Upper lobe of left lung (tissue), 6 donors: Measurements from ENCODE around the gene SIM1. TPM values are rescaled to one million over a fixed set of nuclear protein-coding genes. Genes with fewer than 3 reads are reported as not detected.

Experiments
- ATAC-seq, 2 donors: fragments of 200-7000 bp; cut with Tn5 transposase; one replicate each; pipeline ENCODE4 v1.9.1; 2022; ENCODE audit warnings: mild to moderate bottlenecking in 2 of 2, moderate library complexity in 2 of 2; ENCODE audit not compliant: low FRiP score in 2 of 2
- DNase-seq, 2 donors: peaks; one replicate each; pipeline ENCODE4 v3.0.0-alpha.2; 2019 to 2020
- H3K27ac ChIP-seq, 4 donors: fragments of 200-600 bp; sonication (generic); one replicate each; pipeline ENCODE4 v1.5.1; 2016 to 2019
- H3K27me3 ChIP-seq, 4 donors: fragments of 200-600 bp; sonication (generic); one replicate each; pipeline ENCODE4 v1.5.1; 2017 to 2019
- H3K36me3 ChIP-seq, 4 donors: fragments of 200-600 bp; sonication (generic); one replicate each; pipeline ENCODE4 v1.5.1; 2016 to 2019
- H3K4me1 ChIP-seq, 4 donors: fragments of 200-600 bp; sonication (generic); one replicate each; pipeline ENCODE4 v1.5.1; 2018 to 2019
- H3K4me3 ChIP-seq, 4 donors: fragments of 200-600 bp; sonication (generic); one replicate each; pipeline ENCODE4 v1.5.1; 2017 to 2019; ENCODE audit warnings: mild to moderate bottlenecking in 2 of 4, moderate library complexity in 1 of 4
- H3K9me3 ChIP-seq, 4 donors: fragments of 200-600 bp; sonication (generic); one replicate each; pipeline ENCODE4 v1.5.1; 2018 to 2019
- EP300 ChIP-seq, 4 donors: sonication (generic); formaldehyde crosslinking; IDR thresholded peaks; one replicate each; pipeline ENCODE4 v1.5.1; 2017; ENCODE audit warnings: antibody characterized with exemption in 4 of 4, control low read depth in 2 of 4
- POLR2A ChIP-seq, 4 donors: fragments of 450-650 bp; IDR thresholded peaks; one replicate each; pipeline ENCODE4 v1.5.1; 2016 to 2017; ENCODE audit warnings: antibody characterized with exemption in 4 of 4, mild to moderate bottlenecking in 2 of 4
- POLR2AphosphoS5 ChIP-seq, 2 donors: sonication (generic); formaldehyde crosslinking; IDR thresholded peaks; one replicate each; pipeline ENCODE4 v1.5.1; 2017; ENCODE audit warnings: antibody characterized with exemption in 2 of 2
- WGBS, 2 donors: methylation state at CpG; one replicate each; pipeline ENCODE4 v1.1.5; 2017 to 2018; 5-methylcytosine and 5-hydroxymethylcytosine counted together
- total RNA-seq, 6 donors: library from RNA; depleted of rRNA in 4 of 6; stranded (reverse); fragments of >200 nt in 4 of 6; gene quantifications; one replicate each; pipeline versions ENCODE4 v1.1.0 to v1.2.1, GENCODE V29; 2016 to 2021
- TF ChIP-seq, protein P1 (sequence below), 6 experiments: fragments of 450-650 bp in 4 of 6; fragments of 200-600 bp in 2 of 6; sonication (generic) in 2 of 6; IDR thresholded peaks; one replicate each; pipeline ENCODE4 v1.5.1; 2016 to 2019; ENCODE audit warnings: antibody characterized with exemption in 6 of 6
- donor health status: DM: no; HTN: no; CAD: no; lungs with moderate emphysema.
- donor health status: DM: no; HTN: yes; CAD: no; lungs with severe emphysema.

Gene SIM1
- total RNA-seq, 6 donors from 2014 or later = not detected

DNA sequence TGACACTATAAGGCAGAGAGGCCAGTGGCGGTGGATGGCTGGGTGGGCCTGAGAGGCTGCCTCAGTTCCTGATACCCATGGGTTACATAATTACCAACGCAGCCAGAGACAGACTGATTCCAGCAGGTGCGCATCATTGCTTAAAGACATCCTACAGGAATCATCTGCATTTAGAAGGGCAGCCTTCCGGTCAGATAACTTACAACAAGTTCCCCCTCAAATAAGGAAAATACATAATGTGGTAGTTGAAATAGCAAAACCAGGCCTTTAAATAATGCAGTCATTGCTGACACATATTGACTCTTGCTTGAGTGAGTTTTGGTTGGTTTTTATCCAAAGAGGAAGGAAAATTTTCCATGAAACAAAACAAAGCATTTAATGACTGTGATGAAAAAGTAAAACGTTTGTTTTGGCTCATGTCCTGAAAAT, 81.9 kb downstream of the SIM1 start:
- Histone ChIP-seq H3K27me3 (no peaks in the 10 kb centered on the region), H3K27ac (no peak overlapping the region), H3K4me1 (no peaks in the 10 kb centered on the region), H3K9me3 (no peaks in the 10 kb centered on the region), H3K4me3 (no peak overlapping the region), H3K36me3 (no peaks in the 10 kb centered on the region)
- DNase-seq (no peak), ATAC-seq (no peak)
- no peak for TF ChIP-seq POLR2AphosphoS5 (IDR thresholded peaks at IDR 0.05)
- TF ChIP-seq, protein P1, sequence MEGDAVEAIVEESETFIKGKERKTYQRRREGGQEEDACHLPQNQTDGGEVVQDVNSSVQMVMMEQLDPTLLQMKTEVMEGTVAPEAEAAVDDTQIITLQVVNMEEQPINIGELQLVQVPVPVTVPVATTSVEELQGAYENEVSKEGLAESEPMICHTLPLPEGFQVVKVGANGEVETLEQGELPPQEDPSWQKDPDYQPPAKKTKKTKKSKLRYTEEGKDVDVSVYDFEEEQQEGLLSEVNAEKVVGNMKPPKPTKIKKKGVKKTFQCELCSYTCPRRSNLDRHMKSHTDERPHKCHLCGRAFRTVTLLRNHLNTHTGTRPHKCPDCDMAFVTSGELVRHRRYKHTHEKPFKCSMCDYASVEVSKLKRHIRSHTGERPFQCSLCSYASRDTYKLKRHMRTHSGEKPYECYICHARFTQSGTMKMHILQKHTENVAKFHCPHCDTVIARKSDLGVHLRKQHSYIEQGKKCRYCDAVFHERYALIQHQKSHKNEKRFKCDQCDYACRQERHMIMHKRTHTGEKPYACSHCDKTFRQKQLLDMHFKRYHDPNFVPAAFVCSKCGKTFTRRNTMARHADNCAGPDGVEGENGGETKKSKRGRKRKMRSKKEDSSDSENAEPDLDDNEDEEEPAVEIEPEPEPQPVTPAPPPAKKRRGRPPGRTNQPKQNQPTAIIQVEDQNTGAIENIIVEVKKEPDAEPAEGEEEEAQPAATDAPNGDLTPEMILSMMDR (IDR thresholded peaks at IDR 0.05) = no peak
- TF ChIP-seq EP300 (IDR thresholded peaks at IDR 0.05) = no peak
- no peak for TF ChIP-seq POLR2A (IDR thresholded peaks at IDR 0.05)
- WGBS, 2 donors = 76 to 77% methylated on average over 5 of the region's 5 CpGs

DNA sequence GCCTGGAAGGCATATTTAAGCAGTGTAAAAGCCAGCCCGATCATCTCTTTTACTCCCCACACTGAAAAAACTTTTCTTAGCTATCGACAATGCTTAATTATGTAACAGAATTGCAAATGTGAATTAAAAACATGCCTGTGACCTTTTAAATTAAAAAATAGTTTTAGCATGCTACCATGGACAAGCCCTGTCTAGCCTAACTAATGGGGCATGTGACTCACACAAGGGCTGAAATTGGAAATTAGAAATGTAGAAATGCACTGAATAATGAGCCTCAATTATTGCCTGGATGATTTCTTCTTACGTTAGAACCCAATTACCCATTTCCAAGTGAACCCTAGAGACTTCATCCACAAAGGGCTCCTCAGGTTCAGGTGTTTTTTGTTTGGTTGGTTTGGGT, 82.7 kb downstream of the SIM1 start:
- Histone ChIP-seq H3K4me3 (no peak overlapping the region), H3K27ac (no peak overlapping the region), H3K4me1 (no peaks in the 10 kb centered on the region), H3K27me3 (no peaks in the 10 kb centered on the region), H3K36me3 (no peaks in the 10 kb centered on the region), H3K9me3 (no peaks in the 10 kb centered on the region)
- WGBS, 2 donors = 88 to 93% methylated on average over 3 of the region's 3 CpGs
- TF ChIP-seq POLR2A (IDR thresholded peaks at IDR 0.05) (no peak), POLR2AphosphoS5 (IDR thresholded peaks at IDR 0.05) (no peak), EP300 (IDR thresholded peaks at IDR 0.05) (no peak)
- TF ChIP-seq, protein P1 (IDR thresholded peaks at IDR 0.05) = no peak
- no peak for ATAC-seq
- no peak for DNase-seq

DNA sequence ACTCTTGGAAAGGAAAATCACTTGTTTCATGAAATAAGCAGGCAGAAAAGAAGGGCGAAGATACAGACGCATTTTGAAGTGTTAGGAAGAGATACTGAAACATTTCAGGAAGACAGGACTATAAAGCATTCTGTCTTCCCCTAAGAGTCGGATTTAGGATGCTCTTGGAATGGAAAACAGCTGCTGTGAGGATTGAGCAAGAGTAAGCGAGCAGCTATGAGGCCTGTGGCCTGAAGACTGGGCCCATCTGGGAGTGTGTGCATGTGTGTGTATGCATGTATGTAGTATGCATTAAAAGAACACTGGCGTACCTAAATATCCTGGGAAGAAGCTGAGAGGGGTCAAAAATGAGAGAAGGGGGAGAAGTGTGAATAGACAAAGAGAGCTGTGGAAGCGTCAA, 83.6 kb downstream of the SIM1 start:
- Histone ChIP-seq H3K9me3 (no peaks in the 10 kb centered on the region), H3K27me3 (no peaks in the 10 kb centered on the region), H3K4me1 (no peaks in the 10 kb centered on the region), H3K4me3 (no peak overlapping the region), H3K27ac (no peak overlapping the region), H3K36me3 (no peaks in the 10 kb centered on the region)
- 70 to 74% methylated on average over 6 of the region's 6 CpGs for whole genome bisulfite sequencing, 2 donors
- TF ChIP-seq EP300 (IDR thresholded peaks at IDR 0.05) (no peak), POLR2AphosphoS5 (IDR thresholded peaks at IDR 0.05) (no peak), POLR2A (IDR thresholded peaks at IDR 0.05) (no peak)
- TF ChIP-seq, protein P1 (IDR thresholded peaks at IDR 0.05) = no peak
- DNase-seq (no peak), ATAC-seq (peak in 1 of 2 donors; percentile 26)

DNA sequence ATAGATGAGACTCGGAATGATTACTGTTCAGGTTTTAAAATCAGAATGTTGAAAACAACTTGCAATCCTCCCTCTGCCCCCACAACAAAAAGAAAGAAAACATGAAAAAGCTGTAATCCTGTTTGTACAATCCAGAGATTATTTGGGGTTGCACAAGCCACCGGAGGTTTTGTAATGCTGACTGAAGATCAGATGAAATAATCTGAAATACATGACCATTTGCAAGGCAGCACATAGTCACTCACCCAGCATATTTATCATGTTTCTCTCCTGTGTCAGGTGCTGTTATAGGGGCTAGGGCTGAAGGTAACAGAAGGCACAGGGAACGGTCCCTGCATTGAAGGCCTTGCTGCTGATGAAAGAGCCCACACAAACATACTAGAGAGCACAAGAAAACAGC, 85.3 kb downstream of the SIM1 start:
- Histone ChIP-seq H3K27me3 (no peaks in the 10 kb centered on the region), H3K4me1 (no peaks in the 10 kb centered on the region), H3K27ac (no peak overlapping the region), H3K36me3 (no peaks in the 10 kb centered on the region), H3K4me3 (no peak overlapping the region), H3K9me3 (no peaks in the 10 kb centered on the region)
- DNase-seq (no peak), ATAC-seq (no peak)
- TF ChIP-seq POLR2AphosphoS5 (IDR thresholded peaks at IDR 0.05) (no peak), POLR2A (IDR thresholded peaks at IDR 0.05) (no peak), EP300 (IDR thresholded peaks at IDR 0.05) (no peak)
- TF ChIP-seq, protein P1 (IDR thresholded peaks at IDR 0.05) = no peak
- WGBS, 2 donors = 67 to 78% methylated on average over 3 of the region's 3 CpGs

DNA sequence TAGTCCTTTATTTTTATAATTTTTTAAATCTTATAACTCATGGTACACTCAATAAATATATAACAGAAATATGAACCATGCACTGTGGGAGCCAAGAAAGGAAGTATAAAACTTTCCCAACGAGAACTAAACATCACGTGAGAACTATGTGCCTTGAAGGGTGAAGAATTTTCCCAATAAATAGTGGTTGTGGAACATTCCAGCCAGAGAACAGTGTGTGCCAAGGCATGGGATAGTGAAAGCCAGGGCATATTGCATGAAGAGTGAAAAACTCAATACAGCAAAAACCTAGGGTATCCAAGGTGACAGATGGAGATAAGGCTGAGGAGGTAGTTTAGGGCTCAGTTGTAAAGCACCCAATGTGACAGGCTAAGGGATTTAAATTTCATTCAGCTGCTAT, 86.1 kb downstream of the SIM1 start:
- TF ChIP-seq, protein P1 (IDR thresholded peaks at IDR 0.05) = no peak
- 70 to 75% methylated on average over 2 of the region's 2 CpGs for WGBS, 2 donors
- Histone ChIP-seq H3K36me3 (no peaks in the 10 kb centered on the region), H3K4me1 (no peaks in the 10 kb centered on the region), H3K4me3 (no peak overlapping the region), H3K27me3 (no peaks in the 10 kb centered on the region), H3K9me3 (no peaks in the 10 kb centered on the region), H3K27ac (no peak overlapping the region)
- DNase-seq (no peak), ATAC-seq (no peak)
